ENCODE measurements around the gene PTPRN2.
"Not testable (repeated sequence)": the region's sequence is repeated elsewhere in the genome, so short reads cannot be mapped to it uniquely, and the experiment has no call there.

Gene PTPRN2

GRCh38 chr7:158313931-158314330 is 273.7 kb downstream of the PTPRN2 start:
- no peak for DNase-seq

DNA sequence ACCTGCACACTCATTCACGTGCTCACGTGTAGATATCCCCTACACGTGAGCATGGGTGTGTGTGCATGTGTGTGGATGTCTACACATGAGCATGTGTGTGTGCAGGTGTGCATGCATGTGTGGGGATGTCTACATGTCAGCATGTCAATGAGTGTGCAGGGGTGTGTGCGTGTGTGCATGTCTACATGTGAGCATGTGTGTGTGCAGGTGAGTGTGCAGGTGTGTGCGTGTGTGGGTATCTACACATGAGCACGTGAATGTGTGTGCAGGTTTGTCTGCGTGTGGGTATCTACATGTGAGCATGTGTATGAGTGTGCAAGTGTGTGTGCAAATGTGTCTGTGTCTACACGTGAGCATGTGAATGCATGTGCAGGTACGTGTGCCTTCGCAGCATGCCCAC is 274.8 kb downstream of the PTPRN2 start:
- DNase-seq = no peak

GRCh38 chr7:158311791-158312190 is 275.8 kb downstream of the PTPRN2 start:
- DNase-seq = no peak

DNA sequence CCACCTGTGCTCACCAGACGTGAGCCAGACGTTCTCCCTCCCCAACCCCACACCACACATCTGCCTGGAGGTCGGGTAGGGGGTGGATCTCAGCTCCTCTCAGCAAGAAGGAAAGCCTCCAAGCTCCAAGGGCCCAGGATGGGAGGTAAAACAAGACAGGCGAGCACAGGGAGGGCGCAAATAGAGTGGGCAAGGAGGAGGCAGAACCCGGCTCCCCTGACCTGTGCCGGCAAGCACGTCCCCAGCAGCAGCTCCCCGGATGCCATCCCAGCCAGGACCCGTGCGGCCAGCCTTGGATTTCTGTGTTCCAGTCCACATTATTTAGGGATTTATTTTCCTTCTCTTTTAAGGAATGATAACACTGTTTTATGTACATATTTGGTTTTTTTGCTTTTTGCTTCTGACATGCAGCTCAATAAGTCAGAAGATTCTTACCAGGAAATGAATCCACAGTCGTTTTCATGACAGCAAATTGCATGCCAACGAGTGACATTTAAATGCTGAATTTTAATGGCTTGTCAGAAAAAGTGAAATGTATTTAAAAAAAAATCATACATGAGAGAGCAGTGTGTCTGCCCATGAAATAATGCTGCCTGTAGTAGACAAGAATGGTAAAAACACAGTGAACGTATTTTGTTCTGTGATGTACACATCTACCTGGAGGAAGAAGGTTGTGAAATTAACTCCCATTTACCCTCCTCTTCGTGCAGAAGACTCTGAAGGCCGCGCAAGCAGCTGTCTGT is 276.5 kb downstream of the PTPRN2 start:
- DNase-seq = no peak

DNA sequence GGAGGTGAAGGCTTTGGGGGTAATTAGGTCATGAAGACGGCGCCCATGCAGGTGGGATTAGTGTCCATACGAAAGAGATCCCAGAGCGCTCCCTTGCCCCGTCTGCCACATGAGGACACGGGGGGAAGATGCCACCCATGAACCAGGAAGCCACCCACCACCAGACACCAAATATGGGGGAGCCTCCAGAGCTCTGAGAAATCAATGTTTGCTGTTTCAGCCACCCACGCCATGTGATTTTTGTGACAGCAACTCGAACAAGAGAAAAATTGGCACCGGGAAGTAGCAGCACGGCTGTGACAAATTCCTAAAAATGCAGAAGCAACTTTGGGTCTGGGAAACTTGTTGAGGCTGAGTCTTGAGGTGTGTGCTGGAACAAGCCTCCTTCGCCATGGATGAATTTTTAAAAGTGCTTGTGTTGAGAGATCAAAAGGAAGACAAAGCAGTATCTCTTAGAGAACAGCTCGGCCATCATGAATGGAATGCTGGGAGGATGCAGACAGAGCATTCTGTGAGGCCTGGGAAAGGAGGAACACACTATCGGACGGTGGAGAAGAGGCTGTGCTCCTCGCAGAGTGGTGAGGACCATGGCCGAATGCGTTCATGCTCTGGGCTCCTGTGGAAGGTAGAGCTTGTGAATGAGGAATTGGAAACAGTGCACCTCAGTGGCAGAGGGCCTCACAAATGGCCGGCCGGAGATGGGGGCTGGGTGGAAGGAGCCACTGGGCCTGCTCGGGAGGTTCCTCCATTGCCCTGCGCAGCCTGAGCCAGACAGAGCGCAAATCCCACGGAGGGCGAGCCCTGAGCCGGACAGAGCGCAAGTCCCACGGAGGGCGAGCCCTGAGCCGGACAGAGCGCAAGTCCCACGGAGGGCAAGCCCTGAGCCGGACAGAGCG is 277.5 kb downstream of the PTPRN2 start:
- no peak for DNase-seq

- no peak for DNase-seq
Observed at GRCh38 chr7:158308001-158308400, 279.6 kb downstream of the PTPRN2 start.

- not testable (repeated sequence) for DNase-seq
Observed at GRCh38 chr7:158304072-158304471, 283.6 kb downstream of the PTPRN2 start.

DNA sequence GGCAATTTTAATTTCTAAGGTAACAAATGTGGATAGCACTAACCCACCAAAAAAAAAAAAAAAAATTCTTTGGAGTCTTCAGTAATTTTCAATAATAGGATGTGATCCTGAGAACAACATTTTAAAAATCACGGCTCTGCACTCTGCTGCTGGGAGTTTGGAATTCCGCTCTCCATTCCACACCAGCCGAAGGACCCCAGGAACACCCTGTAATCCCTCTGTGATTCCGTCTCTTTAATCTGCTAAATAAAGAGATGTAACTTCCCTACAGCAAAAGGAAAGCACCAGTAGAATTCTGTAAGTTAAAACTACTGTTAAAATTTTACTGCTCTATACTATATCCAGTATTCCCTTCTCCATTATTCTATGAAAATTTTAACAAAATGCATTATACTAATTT is 284.5 kb downstream of the PTPRN2 start:
- DNase-seq = no peak

DNA sequence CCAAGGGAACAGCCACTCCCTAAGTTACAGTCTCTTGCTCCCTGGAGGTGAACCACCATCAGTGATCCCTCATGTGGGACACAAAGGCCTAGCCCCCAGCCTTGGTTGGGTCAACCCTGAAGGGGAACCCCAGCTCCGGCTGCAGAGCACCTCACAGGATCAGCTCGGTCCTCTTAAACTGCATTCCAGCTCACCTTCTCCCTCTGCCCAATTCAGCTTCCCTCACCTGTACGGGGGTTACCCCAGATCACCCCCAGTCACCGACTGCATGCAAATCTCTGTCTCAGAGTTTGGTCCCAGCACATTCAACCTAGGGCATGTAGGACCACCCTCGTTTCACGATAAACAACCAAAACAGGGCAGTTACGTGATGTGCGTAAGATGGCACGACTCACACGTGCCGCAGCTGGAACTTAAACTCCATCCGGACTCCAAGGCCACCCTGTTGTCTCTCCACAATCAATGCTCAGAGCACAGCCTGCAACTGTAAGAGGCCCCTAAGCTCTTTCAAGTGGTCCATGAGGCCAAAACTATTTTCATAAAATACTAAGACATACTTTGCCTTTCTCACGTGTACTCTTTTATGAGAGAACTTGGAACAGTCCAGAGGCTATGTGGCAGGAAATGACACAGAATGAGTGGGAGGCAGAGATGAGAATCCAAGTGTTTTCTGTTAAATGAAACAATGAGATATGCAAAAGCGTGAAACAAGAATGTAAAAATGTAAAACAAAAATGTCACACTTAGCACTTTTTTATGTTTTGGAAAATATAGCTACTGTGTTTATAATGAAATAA is 285.2 kb downstream of the PTPRN2 start:
- DNase-seq = no peak

DNA sequence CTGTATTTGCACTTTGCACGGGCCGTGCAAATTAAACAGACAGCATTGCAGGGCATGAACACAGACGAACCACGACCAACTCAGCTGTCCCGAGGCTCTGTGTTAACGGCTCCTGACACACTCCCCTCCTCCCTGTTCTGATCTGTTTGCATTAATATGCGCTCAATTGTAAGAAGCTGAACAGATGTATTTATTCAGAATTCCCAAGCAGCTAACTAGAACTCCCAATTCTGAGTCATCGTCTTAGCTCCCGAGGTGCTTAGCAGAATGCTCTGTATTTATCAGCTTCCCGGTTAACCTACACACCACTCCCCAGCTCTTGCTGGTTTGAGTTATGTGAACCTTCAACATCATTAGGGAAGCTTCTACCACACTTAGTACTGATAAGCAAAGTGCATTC is 286.4 kb downstream of the PTPRN2 start:
- no peak for DNase-seq

GRCh38 chr7:158300427-158300826 is 287.2 kb downstream of the PTPRN2 start:
- DNase-seq = no peak

- DNase-seq = no peak
Observed at GRCh38 chr7:158299607-158300006, 288.0 kb downstream of the PTPRN2 start.

DNA sequence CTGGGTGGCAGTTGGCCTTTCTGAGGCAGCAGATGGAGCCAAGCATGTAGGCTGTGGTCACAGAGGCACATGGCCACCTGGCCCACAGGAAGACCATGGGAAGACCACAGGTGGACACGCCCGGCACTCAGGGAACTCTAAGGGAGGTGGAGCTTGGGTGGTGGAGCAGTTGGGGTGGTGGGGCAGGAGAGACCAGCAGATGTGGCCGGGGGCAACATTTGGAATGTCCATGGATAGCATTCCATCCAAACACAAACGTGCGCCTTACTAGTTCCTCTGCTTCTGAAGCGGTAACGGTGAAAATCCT is 290.9 kb downstream of the PTPRN2 start:
- DNase-seq = no peak

GRCh38 chr7:158295966-158296797 is 291.4 kb downstream of the PTPRN2 start:
- DNase-seq = no peak

GRCh38 chr7:158294468-158295215 is 293.0 kb downstream of the PTPRN2 start:
- DNase-seq = not testable (repeated sequence)

DNA sequence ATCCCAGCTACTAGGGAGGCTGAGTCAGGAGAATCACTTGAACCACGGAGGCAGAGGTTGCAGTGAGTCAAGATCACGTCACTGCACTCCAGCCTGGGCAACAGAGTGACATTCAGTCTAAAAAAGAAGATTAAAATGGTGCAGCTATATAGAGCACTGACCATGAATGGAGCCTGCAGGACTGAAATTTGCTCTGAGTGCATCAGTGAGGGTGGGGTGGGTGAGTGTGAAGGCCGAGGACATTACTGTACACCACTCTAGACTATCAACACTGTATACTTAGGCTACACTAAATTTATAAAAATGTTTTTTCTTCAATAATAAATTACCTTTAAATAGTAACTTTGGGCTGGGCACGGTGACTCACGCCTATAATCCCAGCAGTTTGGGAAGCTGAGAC is 294.7 kb downstream of the PTPRN2 start:
- no peak for DNase-seq

GRCh38 chr7:158291998-158292397 is 295.6 kb downstream of the PTPRN2 start:
- no peak for DNase-seq

- no peak for DNase-seq
Observed at GRCh38 chr7:158289761-158290523, 297.7 kb downstream of the PTPRN2 start.

DNA sequence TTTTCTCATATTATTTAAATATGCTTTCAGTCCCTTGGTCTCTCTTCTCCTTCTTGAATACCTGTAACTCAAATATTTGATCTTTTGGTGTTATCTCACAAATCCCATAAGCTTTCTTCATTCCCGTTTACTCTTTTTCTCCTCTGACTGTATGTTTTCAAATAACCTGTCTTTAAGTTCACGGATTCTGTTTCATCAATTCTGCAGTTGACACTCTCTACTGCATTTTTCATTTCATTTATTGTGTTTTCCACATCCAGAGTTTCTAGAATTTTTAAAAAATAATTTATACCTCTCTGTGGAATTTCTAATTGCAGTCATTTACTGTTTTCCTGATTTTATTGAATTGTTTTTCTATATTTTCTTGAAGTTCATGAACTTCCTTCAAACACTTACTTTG is 298.4 kb downstream of the PTPRN2 start:
- DNase-seq = no peak

- no peak for DNase-seq
Observed at GRCh38 chr7:158286210-158286609, 301.4 kb downstream of the PTPRN2 start.

DNA sequence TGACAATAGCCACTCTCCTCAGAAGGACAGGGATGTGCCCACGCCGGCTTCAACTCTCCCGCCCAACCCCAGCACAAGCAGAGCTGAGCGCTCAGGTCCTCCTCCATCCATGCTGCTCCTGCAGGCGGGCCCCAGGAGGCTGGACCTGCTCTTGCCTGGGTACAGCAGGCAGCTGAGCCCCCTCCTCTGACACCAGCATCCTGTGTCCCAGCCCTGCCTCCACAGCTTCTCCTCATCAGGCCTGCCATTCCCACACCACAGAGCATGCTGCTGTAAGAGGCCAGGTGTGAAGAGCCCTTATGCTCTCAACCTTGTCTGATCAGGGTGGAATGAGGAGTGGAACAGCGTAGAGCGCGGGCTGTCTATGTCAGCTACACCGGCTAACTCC is 302.2 kb downstream of the PTPRN2 start:
- no peak for DNase-seq

Measured in activated CD4-positive, CD25-positive, alpha-beta regulatory T cell (primary cell).